GM23338 (cell line): Measurements from ENCODE around the gene OTOA. TPM values are rescaled to one million over a fixed set of nuclear protein-coding genes. Genes with fewer than 3 reads are reported as not detected.

Experiments used
- ATAC-seq: fragments of 200-7000 bp; cut with Tn5 transposase; 3 replicates; pipeline ENCODE4 v1.9.1; 2020
- DNase-seq: peaks from one replicate; pipeline ENCODE4 v3.0.0-alpha.2; 2015; ENCODE audit warnings: low spot score
- H2AFZ ChIP-seq: fragments of 200-600 bp; sonication (generic); 2 replicates; pipeline ENCODE4 v1.8.0; 2016; ENCODE audit warnings: antibody characterized with exemption, mild to moderate bottlenecking, moderate library complexity
- H3F3A ChIP-seq: fragments of 200-600 bp; sonication (generic); replicated peaks from 2 replicates; pipeline ENCODE4 v1.8.0; 2017; ENCODE audit warnings: antibody characterized with exemption, mixed run types, low read depth
- H3K27ac ChIP-seq: fragments of 200-600 bp; sonication (generic); 2 replicates; pipeline ENCODE4 v1.6.1; 2016; ENCODE audit warnings: low read depth
- H3K27me3 ChIP-seq: fragments of 200-600 bp; sonication (generic); 2 replicates; pipeline ENCODE4 v1.8.0; 2016; ENCODE audit warnings: mild to moderate bottlenecking, mixed run types, moderate library complexity; ENCODE audit not compliant: insufficient read depth
- H3K36me3 ChIP-seq: fragments of 200-600 bp; sonication (generic); 2 replicates; pipeline ENCODE4 v1.8.0; 2016; ENCODE audit warnings: mild to moderate bottlenecking; ENCODE audit not compliant: insufficient read depth
- H3K4me1 ChIP-seq: fragments of 200-600 bp; sonication (generic); 2 replicates; pipeline ENCODE4 v1.8.0; 2016; ENCODE audit warnings: mild to moderate bottlenecking, moderate library complexity; ENCODE audit not compliant: insufficient read depth
- H3K4me2 ChIP-seq: fragments of 200-600 bp; sonication (generic); 2 replicates; pipeline ENCODE4 v1.7.1; 2017; ENCODE audit warnings: mixed run types
- H3K4me3 ChIP-seq: fragments of 200-600 bp; sonication (generic); 2 replicates; pipeline ENCODE4 v1.6.1; 2016; ENCODE audit warnings: mixed run types
- H3K79me2 ChIP-seq: fragments of 200-600 bp; sonication (generic); replicated peaks from 2 replicates; pipeline ENCODE4 v1.8.0; 2017; ENCODE audit warnings: mild to moderate bottlenecking; ENCODE audit not compliant: insufficient read depth
- H3K9me2 ChIP-seq: fragments of 200-600 bp; sonication (generic); 2 replicates; pipeline ENCODE4 v1.8.0; 2017; ENCODE audit not compliant: insufficient read depth
- H4K20me1 ChIP-seq: fragments of 200-600 bp; sonication (generic); replicated peaks from 2 replicates; pipeline ENCODE4 v1.8.0; 2017; ENCODE audit warnings: mild to moderate bottlenecking; ENCODE audit not compliant: insufficient read depth
- H3K27ac Mint-ChIP-seq: 2 replicates; pipeline ENCODE4 v1.8.0; 2020; ENCODE audit warnings: inconsistent platforms, mild to moderate bottlenecking, moderate library complexity, mixed read lengths
- H3K27me3 Mint-ChIP-seq: 3 replicates; pipeline ENCODE4 v1.8.0; 2022; ENCODE audit warnings: low read depth, mild to moderate bottlenecking, moderate library complexity, mixed read lengths, inconsistent platforms; ENCODE audit not compliant: insufficient read depth, poor library complexity
- H3K36me3 Mint-ChIP-seq: 3 replicates; pipeline ENCODE4 v1.8.0; 2021; ENCODE audit warnings: low read depth, mild to moderate bottlenecking, inconsistent platforms, moderate library complexity, mixed read lengths
- H3K4me1 Mint-ChIP-seq: 3 replicates; pipeline ENCODE4 v1.8.0; 2020; ENCODE audit warnings: mild to moderate bottlenecking, inconsistent platforms, mixed read lengths
- H3K4me3 Mint-ChIP-seq: 3 replicates; pipeline ENCODE4 v1.8.0; 2021; ENCODE audit warnings: moderate library complexity, mild to moderate bottlenecking, inconsistent platforms, mixed read lengths
- H3K9me3 Mint-ChIP-seq: 3 replicates; pipeline ENCODE4 v1.8.0; 2020; ENCODE audit warnings: moderate library complexity, mild to moderate bottlenecking, inconsistent platforms, mixed read lengths
- CREB1 ChIP-seq: fragments of 250-450 bp; sonication (Bioruptor Pico); IDR thresholded peaks from 2 replicates; pipeline ENCODE4 v1.5.0; 2020; ENCODE audit warnings: low read depth, mild to moderate bottlenecking, moderate library complexity
- ETS1 ChIP-seq: IDR thresholded peaks from 2 replicates; pipeline ENCODE4 v1.6.1; 2016; ENCODE audit warnings: antibody characterized with exemption
- EZH2 ChIP-seq: fragments of 200-600 bp; sonication (generic); IDR thresholded peaks from one replicate; pipeline ENCODE4 v1.8.0; 2017; ENCODE audit warnings: antibody characterized with exemption, mild to moderate bottlenecking, low read depth; ENCODE audit not compliant: unreplicated experiment
- EZH2phosphoT487 ChIP-seq: fragments of 200-600 bp; sonication (generic); IDR thresholded peaks from one replicate; pipeline ENCODE4 v1.8.1; 2018; ENCODE audit warnings: antibody characterized with exemption; ENCODE audit not compliant: unreplicated experiment
- JUNB ChIP-seq: IDR thresholded peaks from one replicate; pipeline ENCODE4 v1.6.1; 2016; ENCODE audit warnings: antibody characterized with exemption; ENCODE audit not compliant: unreplicated experiment
- NANOG ChIP-seq: IDR thresholded peaks from 2 replicates; pipeline ENCODE4 v1.6.1; 2016; ENCODE audit warnings: antibody characterized with exemption, borderline replicate concordance
- POLR2AphosphoS5 ChIP-seq: IDR thresholded peaks from 2 replicates; pipeline ENCODE4 v1.6.1; 2016; ENCODE audit warnings: antibody characterized with exemption, low read depth
- ZNF114 ChIP-seq: fragments of 250-450 bp; sonication (Bioruptor Pico); IDR thresholded peaks from 2 replicates; pipeline ENCODE4 v1.5.0; 2020; ENCODE audit warnings: mild to moderate bottlenecking, moderate library complexity
- ZNF331 ChIP-seq: fragments of 250-450 bp; sonication (Bioruptor Pico); IDR thresholded peaks from 2 replicates; pipeline ENCODE4 v1.5.0; 2020; ENCODE audit warnings: low read depth, mild to moderate bottlenecking, moderate library complexity
- polyA plus RNA-seq: library from polyadenylated mRNA; unstranded; fragments of >200 nt; fragmentation: Nextera tagmentation; extraction: Ambion mirVana; gene quantifications from 2 replicates; pipeline ENCODE4 v1.2.1, GENCODE V29; 2016
- total RNA-seq: library from RNA; depleted of rRNA; stranded (reverse); fragments of >200 nt; shearing (Covaris generic); gene quantifications from 2 replicates; pipeline ENCODE4 v1.2.3, GENCODE V29; 2014
- TF ChIP-seq, protein P1 (sequence below): fragments of 250-450 bp; sonication (Bioruptor Pico); IDR thresholded peaks from 2 replicates; pipeline ENCODE4 v1.5.0; 2020; ENCODE audit warnings: mild to moderate bottlenecking, moderate library complexity
- TF ChIP-seq, protein P2 (sequence below): IDR thresholded peaks from one replicate; pipeline ENCODE4 v1.6.1; 2018; ENCODE audit warnings: antibody characterized with exemption; ENCODE audit not compliant: unreplicated experiment

Gene OTOA
- total and polyA plus RNA-seq, 2 experiments from 2014 or later, result 0.16 to 0.17 TPM

DNA sequence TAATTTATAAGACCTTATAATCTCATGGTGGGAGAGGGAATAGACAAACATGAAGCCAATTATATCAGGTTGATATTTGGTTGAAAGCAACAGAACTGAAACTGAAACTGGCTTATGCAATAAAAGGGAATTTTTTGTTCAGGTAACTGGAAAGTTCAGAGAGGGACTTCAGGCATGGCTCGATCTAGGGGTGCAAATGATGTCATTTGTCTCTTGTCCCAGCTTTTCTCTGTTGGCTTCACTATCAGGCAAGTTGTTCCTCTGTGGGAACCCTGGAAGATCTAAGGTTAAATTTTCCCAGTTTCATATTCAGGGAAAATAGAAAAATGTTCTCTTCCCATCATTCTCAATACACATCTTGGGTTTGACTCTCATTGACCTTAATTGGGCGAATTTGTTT lies 59.8 kb downstream of the OTOA start (continued):
- TF ChIP-seq, protein P1, sequence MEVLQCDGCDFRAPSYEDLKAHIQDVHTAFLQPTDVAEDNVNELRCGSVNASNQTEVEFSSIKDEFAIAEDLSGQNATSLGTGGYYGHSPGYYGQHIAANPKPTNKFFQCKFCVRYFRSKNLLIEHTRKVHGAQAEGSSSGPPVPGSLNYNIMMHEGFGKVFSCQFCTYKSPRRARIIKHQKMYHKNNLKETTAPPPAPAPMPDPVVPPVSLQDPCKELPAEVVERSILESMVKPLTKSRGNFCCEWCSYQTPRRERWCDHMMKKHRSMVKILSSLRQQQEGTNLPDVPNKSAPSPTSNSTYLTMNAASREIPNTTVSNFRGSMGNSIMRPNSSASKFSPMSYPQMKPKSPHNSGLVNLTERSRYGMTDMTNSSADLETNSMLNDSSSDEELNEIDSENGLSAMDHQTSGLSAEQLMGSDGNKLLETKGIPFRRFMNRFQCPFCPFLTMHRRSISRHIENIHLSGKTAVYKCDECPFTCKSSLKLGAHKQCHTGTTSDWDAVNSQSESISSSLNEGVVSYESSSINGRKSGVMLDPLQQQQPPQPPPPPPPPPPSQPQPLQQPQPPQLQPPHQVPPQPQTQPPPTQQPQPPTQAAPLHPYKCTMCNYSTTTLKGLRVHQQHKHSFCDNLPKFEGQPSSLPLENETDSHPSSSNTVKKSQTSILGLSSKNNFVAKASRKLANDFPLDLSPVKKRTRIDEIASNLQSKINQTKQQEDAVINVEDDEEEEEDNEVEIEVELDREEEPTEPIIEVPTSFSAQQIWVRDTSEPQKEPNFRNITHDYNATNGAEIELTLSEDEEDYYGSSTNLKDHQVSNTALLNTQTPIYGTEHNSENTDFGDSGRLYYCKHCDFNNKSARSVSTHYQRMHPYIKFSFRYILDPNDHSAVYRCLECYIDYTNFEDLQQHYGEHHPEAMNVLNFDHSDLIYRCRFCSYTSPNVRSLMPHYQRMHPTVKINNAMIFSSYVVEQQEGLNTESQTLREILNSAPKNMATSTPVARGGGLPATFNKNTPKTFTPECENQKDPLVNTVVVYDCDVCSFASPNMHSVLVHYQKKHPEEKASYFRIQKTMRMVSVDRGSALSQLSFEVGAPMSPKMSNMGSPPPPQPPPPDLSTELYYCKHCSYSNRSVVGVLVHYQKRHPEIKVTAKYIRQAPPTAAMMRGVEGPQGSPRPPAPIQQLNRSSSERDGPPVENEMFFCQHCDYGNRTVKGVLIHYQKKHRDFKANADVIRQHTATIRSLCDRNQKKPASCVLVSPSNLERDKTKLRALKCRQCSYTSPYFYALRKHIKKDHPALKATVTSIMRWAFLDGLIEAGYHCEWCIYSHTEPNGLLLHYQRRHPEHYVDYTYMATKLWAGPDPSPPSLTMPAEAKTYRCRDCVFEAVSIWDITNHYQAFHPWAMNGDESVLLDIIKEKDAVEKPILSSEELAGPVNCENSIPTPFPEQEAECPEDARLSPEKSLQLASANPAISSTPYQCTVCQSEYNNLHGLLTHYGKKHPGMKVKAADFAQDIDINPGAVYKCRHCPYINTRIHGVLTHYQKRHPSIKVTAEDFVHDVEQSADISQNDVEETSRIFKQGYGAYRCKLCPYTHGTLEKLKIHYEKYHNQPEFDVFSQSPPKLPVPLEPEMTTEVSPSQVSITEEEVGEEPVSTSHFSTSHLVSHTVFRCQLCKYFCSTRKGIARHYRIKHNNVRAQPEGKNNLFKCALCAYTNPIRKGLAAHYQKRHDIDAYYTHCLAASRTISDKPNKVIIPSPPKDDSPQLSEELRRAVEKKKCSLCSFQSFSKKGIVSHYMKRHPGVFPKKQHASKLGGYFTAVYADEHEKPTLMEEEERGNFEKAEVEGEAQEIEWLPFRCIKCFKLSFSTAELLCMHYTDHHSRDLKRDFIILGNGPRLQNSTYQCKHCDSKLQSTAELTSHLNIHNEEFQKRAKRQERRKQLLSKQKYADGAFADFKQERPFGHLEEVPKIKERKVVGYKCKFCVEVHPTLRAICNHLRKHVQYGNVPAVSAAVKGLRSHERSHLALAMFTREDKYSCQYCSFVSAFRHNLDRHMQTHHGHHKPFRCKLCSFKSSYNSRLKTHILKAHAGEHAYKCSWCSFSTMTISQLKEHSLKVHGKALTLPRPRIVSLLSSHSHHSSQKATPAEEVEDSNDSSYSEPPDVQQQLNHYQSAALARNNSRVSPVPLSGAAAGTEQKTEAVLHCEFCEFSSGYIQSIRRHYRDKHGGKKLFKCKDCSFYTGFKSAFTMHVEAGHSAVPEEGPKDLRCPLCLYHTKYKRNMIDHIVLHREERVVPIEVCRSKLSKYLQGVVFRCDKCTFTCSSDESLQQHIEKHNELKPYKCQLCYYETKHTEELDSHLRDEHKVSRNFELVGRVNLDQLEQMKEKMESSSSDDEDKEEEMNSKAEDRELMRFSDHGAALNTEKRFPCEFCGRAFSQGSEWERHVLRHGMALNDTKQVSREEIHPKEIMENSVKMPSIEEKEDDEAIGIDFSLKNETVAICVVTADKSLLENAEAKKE (CRISPR knock-in tag), result no peak
- TF ChIP-seq ZNF331 (CRISPR knock-in tag), result no peak

DNA sequence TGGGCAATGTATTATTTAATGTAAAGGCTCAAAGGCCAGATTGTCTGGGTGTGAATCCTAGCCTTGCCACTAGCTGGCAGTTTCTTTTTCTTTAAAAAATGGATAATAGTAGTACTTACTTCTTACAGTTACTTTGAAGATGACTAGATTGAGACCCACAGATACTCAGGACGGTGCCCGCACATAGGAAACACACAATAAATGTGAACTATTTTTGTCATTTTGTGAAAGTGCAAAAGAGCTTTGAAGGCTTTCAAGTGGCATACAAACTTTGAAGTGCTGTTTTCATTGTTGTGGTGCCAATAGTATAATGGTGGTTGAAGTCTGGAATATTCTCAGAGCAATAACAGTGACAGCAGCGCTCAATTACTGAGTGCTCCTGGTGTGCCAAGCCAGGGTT lies 63.6 kb downstream of the OTOA start:
- H2AFZ ChIP-seq, result no peak overlapping the region
- H4K20me1 ChIP-seq, result no peaks in the 10 kb centered on the region
- no peak for ATAC-seq
- no peaks in the 10 kb centered on the region for H3K4me1 ChIP-seq
- DNase-seq, result no peak
- Mint-ChIP-seq H3K4me3 (no peak overlapping the region), H3K27me3 (no peaks in the 10 kb centered on the region), H3K27ac (no peak overlapping the region), H3K36me3 (no peaks in the 10 kb centered on the region), H3K9me3 (no peaks in the 10 kb centered on the region; the same call in 2 of the 3 replicates), H3K4me1 (no peaks in the 10 kb centered on the region)
- H3K4me3 ChIP-seq, result no peak overlapping the region
- no peaks in the 10 kb centered on the region for H3K27me3 ChIP-seq
- H3K9me2 ChIP-seq, result no peaks in the 10 kb centered on the region
- no peak overlapping the region for H3K4me2 ChIP-seq
- no peak overlapping the region for H3K27ac ChIP-seq
- no peaks in the 10 kb centered on the region for H3K36me3 ChIP-seq
- no peaks in the 10 kb centered on the region for H3F3A ChIP-seq
- no peaks in the 10 kb centered on the region for H3K79me2 ChIP-seq
- TF ChIP-seq EZH2phosphoT487 (no peak), NANOG (no peak), ETS1 (no peak), ZNF114 (CRISPR knock-in tag) (no peak), ZNF331 (CRISPR knock-in tag) (no peak), JUNB (no peak), EZH2 (no peak), CREB1 (no peak), POLR2AphosphoS5 (no peak)
- TF ChIP-seq, protein P2, sequence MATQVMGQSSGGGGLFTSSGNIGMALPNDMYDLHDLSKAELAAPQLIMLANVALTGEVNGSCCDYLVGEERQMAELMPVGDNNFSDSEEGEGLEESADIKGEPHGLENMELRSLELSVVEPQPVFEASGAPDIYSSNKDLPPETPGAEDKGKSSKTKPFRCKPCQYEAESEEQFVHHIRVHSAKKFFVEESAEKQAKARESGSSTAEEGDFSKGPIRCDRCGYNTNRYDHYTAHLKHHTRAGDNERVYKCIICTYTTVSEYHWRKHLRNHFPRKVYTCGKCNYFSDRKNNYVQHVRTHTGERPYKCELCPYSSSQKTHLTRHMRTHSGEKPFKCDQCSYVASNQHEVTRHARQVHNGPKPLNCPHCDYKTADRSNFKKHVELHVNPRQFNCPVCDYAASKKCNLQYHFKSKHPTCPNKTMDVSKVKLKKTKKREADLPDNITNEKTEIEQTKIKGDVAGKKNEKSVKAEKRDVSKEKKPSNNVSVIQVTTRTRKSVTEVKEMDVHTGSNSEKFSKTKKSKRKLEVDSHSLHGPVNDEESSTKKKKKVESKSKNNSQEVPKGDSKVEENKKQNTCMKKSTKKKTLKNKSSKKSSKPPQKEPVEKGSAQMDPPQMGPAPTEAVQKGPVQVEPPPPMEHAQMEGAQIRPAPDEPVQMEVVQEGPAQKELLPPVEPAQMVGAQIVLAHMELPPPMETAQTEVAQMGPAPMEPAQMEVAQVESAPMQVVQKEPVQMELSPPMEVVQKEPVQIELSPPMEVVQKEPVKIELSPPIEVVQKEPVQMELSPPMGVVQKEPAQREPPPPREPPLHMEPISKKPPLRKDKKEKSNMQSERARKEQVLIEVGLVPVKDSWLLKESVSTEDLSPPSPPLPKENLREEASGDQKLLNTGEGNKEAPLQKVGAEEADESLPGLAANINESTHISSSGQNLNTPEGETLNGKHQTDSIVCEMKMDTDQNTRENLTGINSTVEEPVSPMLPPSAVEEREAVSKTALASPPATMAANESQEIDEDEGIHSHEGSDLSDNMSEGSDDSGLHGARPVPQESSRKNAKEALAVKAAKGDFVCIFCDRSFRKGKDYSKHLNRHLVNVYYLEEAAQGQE, result no peak
